Activated naive CD4-positive, alpha-beta T cell treated with anti-CD3 and anti-CD28 coated beads, Interleukin-2, amount 10 ng/mL, durations not matched to agents 7 days and 5 days (primary cell): Measurements from ENCODE around the gene SEC22C.

Experiments
- CTCF ChIA-PET: fragments of 350-600 bp; sonication (Branson Sonifier 250); formaldehyde crosslinking; loops from one replicate; lab custom pipeline; 2021; ENCODE audit warnings: antibody characterized with exemption; lab: Charles Lee
- DNase-seq: peaks from one replicate; pipeline ENCODE4 v3.0.0-alpha.2; 2020
- H3K27ac Mint-ChIP-seq: one replicate; pipeline ENCODE4 v1.8.0; 2021; ENCODE audit warnings: mild to moderate bottlenecking, moderate library complexity, mixed read lengths
- H3K27me3 Mint-ChIP-seq: one replicate; pipeline ENCODE4 v1.8.0; 2021; ENCODE audit warnings: mild to moderate bottlenecking, mixed read lengths
- H3K36me3 Mint-ChIP-seq: one replicate; pipeline ENCODE4 v1.8.0; 2021; ENCODE audit warnings: mixed read lengths
- H3K4me1 Mint-ChIP-seq: one replicate; pipeline ENCODE4 v1.8.0; 2021; ENCODE audit warnings: mixed read lengths
- H3K4me3 Mint-ChIP-seq: one replicate; pipeline ENCODE4 v1.8.0; 2021; ENCODE audit warnings: mild to moderate bottlenecking, moderate library complexity, mixed read lengths
- H3K9me3 Mint-ChIP-seq: one replicate; pipeline ENCODE4 v1.8.0; 2021; ENCODE audit warnings: mixed read lengths

Gene SEC22C

DNA sequence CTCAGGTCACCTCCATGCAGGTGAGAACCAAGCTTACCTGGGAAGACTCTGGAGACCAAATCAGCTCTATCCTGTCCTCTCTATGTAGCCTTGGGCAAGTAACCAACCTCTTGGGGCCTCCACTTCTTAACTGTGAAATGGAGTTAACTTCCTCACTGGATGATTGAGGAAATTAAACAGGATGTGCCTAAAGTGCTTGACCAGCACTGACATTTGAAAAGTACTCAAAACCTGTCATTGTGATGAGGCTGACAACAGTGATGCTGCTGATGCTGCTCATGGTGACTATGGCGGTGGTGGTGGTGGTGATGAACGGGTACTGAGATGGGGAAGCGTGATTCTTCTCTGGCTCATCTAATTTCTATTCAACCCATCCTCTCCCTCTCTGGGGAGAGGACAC is 57.0 kb downstream of the SEC22C start:
- H3K36me3 Mint-ChIP-seq, result peaks cover 59% of the 10 kb centered on the region
- no peak overlapping the region for H3K27ac Mint-ChIP-seq
- no peaks in the 10 kb centered on the region for H3K9me3 Mint-ChIP-seq
- no peaks in the 10 kb centered on the region for H3K27me3 Mint-ChIP-seq
- peaks cover 70% of the 10 kb centered on the region for H3K4me1 Mint-ChIP-seq
- H3K4me3 Mint-ChIP-seq, result no peak overlapping the region
- CTCF ChIA-PET, result interaction anchor here (0.6 to 11.6 kb wide), 3 partner anchors 12 to 277 kb away, joined by 3 to 98 read pairs (median 3); no protein-coding TSS in a partner anchor
- no peak for DNase-seq

DNA sequence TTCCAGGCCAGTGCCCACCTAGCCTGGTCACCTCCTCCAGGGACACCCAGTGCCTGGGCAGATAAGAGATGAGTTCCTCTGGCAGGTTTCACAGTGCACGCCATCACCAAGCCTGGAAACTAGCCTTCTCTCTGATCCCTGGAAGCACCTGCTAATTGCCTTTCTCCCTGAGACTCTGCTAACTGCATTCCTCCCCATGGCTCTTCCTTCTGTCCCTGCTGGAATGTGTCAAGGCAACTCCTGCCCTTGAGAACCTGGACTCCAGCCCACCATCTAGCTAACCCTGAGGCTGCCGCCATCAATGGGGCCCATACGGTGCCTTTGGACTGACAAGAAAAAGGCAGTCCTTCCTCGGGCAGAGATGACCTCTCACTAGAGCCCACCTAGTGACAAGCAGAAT is 60.9 kb downstream of the SEC22C start:
- CTCF ChIA-PET, result interaction anchor here (1.6 to 11.6 kb wide), 2 partner anchors 15 to 19 kb away, joined by 4 to 98 read pairs; partner anchors contain the start of gene VIPR1
- H3K4me1 Mint-ChIP-seq, result peaks cover 53% of the 10 kb centered on the region
- H3K9me3 Mint-ChIP-seq, result no peaks in the 10 kb centered on the region
- DNase-seq, result no peak
- H3K27ac Mint-ChIP-seq, result peak overlapping the region; percentile 47
- no peaks in the 10 kb centered on the region for H3K27me3 Mint-ChIP-seq
- peaks cover 44% of the 10 kb centered on the region for H3K36me3 Mint-ChIP-seq
- H3K4me3 Mint-ChIP-seq, result no peak overlapping the region

GRCh38 chr3:42520336-42520735 is 61.4 kb downstream of the SEC22C start:
- Mint-ChIP-seq H3K9me3 (no peaks in the 10 kb centered on the region), H3K27ac (peak overlapping the region; percentile 68), H3K4me3 (no peak overlapping the region), H3K27me3 (no peaks in the 10 kb centered on the region), H3K36me3 (peaks cover 47% of the 10 kb centered on the region), H3K4me1 (peaks cover 52% of the 10 kb centered on the region)
- no peak for DNase-seq
- CTCF ChIA-PET, result interaction anchor here (11.6 kb wide), 1 partner anchor 16 kb away, joined by 98 read pairs; no protein-coding TSS in a partner anchor

GRCh38 chr3:42519568-42519962 is 62.2 kb downstream of the SEC22C start:
- Mint-ChIP-seq H3K27me3 (no peaks in the 10 kb centered on the region), H3K36me3 (peaks cover 45% of the 10 kb centered on the region), H3K27ac (peak overlapping the region; percentile 68), H3K4me1 (peaks cover 45% of the 10 kb centered on the region), H3K4me3 (no peak overlapping the region), H3K9me3 (no peaks in the 10 kb centered on the region)
- CTCF ChIA-PET, result interaction anchor here (0.6 to 11.6 kb wide), 4 partner anchors 10 to 46 kb away, joined by 3 to 98 read pairs (median 4); no protein-coding TSS in a partner anchor
- DNase-seq, result no peak

DNA sequence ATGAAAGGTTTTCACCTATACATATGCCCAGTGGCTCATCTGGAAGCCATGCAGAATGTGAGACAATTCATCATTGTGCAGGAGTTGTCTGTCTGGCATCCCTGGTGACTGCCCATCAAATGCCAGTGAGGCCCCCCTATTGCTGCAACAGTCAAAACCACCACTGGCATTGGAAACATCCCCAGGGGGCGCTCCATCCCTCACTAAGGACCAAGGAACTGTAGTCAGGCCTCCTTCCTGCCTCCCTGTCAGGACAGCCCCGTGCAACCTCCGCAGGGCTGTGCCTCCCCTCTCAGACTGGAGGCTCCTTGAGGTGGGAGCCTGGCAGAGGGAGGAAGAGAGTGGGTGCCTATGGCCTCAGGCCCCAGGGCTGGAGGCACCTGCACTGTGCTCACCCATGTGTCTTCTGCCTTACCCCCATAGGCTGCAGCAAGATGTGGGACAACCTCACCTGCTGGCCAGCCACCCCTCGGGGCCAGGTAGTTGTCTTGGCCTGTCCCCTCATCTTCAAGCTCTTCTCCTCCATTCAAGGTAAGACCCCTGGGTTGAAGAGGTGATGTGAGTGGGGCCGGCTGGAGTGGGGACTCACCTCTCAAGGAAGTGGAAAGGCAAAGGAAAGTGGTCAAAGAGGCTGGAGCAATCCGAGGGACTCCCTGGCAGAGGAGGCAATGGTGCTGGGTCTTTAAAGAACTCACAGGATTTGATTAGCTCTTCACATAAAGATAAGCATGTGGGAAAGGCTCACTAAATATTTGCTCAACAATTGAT is 62.8 kb downstream of the SEC22C start:
- Mint-ChIP-seq H3K9me3 (no peaks in the 10 kb centered on the region), H3K4me3 (no peak overlapping the region), H3K36me3 (peaks cover 45% of the 10 kb centered on the region), H3K4me1 (peaks cover 43% of the 10 kb centered on the region), H3K27ac (no peak overlapping the region), H3K27me3 (no peaks in the 10 kb centered on the region)
- CTCF ChIA-PET, result interaction anchor here (0.6 to 11.6 kb wide), 5 partner anchors 8 to 47 kb away, joined by 3 to 98 read pairs (median 6); no protein-coding TSS in a partner anchor
- DNase-seq, result peak; percentile 65

- H3K36me3 Mint-ChIP-seq, result peaks cover 33% of the 10 kb centered on the region
- peaks cover 44% of the 10 kb centered on the region for H3K4me1 Mint-ChIP-seq
- no peak overlapping the region for H3K27ac Mint-ChIP-seq
- H3K9me3 Mint-ChIP-seq, result no peaks in the 10 kb centered on the region
- CTCF ChIA-PET, result interaction anchor here (1.1 to 11.6 kb wide), 5 partner anchors 9 to 36 kb away, joined by 3 to 98 read pairs (median 4); no protein-coding TSS in a partner anchor
- DNase-seq, result no peak
- no peak overlapping the region for H3K4me3 Mint-ChIP-seq
- H3K27me3 Mint-ChIP-seq, result no peaks in the 10 kb centered on the region
Observed at GRCh38 chr3:42517117-42517516, 64.7 kb downstream of the SEC22C start.

DNA sequence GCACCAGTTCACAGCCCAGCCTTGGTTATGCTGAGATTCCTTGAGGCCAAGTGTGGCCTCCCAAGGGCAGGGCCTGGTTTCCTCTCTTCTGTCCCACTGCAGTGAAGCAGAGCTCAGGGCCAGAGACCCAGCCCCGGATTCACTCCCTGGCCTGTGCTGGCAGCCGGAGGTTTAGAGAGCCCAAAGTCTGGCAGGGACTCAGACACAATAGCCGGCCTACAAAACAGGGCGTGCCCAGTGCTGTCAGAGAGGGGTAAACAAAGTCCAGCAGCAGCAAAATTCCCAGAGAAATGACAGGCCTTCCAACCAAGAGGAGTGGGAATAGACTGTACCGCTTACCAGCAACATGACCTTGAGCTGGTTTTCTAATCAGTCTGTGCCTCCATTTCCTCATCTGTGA is 65.3 kb downstream of the SEC22C start:
- CTCF ChIA-PET, result interaction anchor here (0.5 to 11.6 kb wide), 6 partner anchors 10 to 960 kb away, joined by 3 to 98 read pairs (median 4); no protein-coding TSS in a partner anchor
- Mint-ChIP-seq H3K4me1 (peaks cover 51% of the 10 kb centered on the region), H3K27ac (no peak overlapping the region)

GRCh38 chr3:42515976-42516375 is 65.8 kb downstream of the SEC22C start:
- peak overlapping the region; percentile 5 for H3K27ac Mint-ChIP-seq
- H3K9me3 Mint-ChIP-seq, result no peaks in the 10 kb centered on the region
- H3K4me1 Mint-ChIP-seq, result peaks cover 50% of the 10 kb centered on the region
- no peak overlapping the region for H3K4me3 Mint-ChIP-seq
- CTCF ChIA-PET, result interaction anchor here (0.5 to 11.6 kb wide), 6 partner anchors 10 to 959 kb away, joined by 3 to 98 read pairs (median 4); no protein-coding TSS in a partner anchor
- no peak for DNase-seq
- peaks cover 27% of the 10 kb centered on the region for H3K36me3 Mint-ChIP-seq
- H3K27me3 Mint-ChIP-seq, result no peaks in the 10 kb centered on the region

More for the DNA sequence above, 65.3 kb downstream of the SEC22C start:
- DNase-seq, result no peak
- Mint-ChIP-seq H3K9me3 (no peaks in the 10 kb centered on the region), H3K27me3 (no peaks in the 10 kb centered on the region), H3K36me3 (peaks cover 32% of the 10 kb centered on the region), H3K4me3 (no peak overlapping the region)

- no peak for DNase-seq
- H3K9me3 Mint-ChIP-seq, result no peaks in the 10 kb centered on the region
- peaks cover 50% of the 10 kb centered on the region for H3K4me1 Mint-ChIP-seq
- no peak overlapping the region for H3K27ac Mint-ChIP-seq
- no peaks in the 10 kb centered on the region for H3K27me3 Mint-ChIP-seq
- H3K4me3 Mint-ChIP-seq, result no peak overlapping the region
- peaks cover 25% of the 10 kb centered on the region for H3K36me3 Mint-ChIP-seq
- CTCF ChIA-PET, result interaction anchor here (1.5 to 2.1 kb wide), 2 partner anchors 10 to 34 kb away, joined by 4 to 7 read pairs; no protein-coding TSS in a partner anchor
Observed at GRCh38 chr3:42515391-42515916, 66.3 kb downstream of the SEC22C start.

GRCh38 chr3:42514876-42515275 is 66.9 kb downstream of the SEC22C start:
- DNase-seq, result no peak
- Mint-ChIP-seq H3K9me3 (no peaks in the 10 kb centered on the region), H3K27ac (peak overlapping the region; percentile 58), H3K27me3 (no peaks in the 10 kb centered on the region), H3K4me1 (peaks cover 50% of the 10 kb centered on the region), H3K4me3 (no peak overlapping the region), H3K36me3 (peaks cover 24% of the 10 kb centered on the region)
- CTCF ChIA-PET, result interaction anchor here (0.6 to 1.5 kb wide), 2 partner anchors 44 to 324 kb away, joined by 3 to 5 read pairs; no protein-coding TSS in a partner anchor

DNA sequence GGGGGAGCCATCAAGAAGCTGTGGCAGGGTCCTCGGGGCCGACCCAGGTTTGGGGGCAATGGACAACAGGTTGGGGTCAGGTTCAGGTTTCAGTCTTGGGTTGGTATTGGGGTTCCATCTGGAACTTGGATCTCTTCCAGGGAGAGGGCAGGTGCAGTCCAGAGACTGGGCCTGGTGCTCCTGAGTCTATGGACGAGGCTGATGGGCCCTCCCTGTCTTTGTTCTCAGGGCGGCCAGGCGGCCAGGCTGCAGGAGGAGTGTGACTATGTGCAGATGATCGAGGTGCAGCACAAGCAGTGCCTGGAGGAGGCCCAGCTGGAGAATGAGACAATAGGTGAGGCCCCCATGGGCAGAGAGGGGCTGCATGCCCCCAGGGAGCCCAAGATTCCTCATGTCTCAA is 68.2 kb downstream of the SEC22C start:
- Mint-ChIP-seq H3K27ac (no peak overlapping the region), H3K4me1 (peaks cover 47% of the 10 kb centered on the region), H3K27me3 (no peaks in the 10 kb centered on the region), H3K9me3 (no peaks in the 10 kb centered on the region), H3K4me3 (no peak overlapping the region), H3K36me3 (peaks cover 23% of the 10 kb centered on the region)
- no peak for DNase-seq
- CTCF ChIA-PET, result interaction anchor here (1.3 to 1.9 kb wide), 4 partner anchors 12 to 322 kb away, joined by 3 to 7 read pairs (median 4); partner anchors contain the start of gene VIPR1

DNA sequence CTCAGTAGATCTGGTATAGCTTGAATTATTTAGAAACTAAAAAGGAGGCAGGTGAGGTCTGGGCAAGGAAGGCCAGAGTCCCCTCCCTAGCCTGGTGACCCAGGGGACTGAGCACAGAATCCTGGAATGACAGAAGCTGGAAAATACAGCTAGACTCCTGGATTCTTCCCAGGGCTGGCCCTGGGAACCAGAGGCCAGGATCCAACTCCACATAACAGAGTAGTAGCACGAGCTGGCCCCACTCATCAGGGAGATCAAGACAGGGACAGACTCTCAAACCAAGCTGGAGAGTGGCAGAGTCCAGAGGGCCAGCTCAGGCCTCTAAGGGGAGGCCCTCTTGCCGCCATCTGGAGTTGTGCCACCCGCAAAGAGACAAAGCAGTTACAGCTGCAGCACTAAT is 68.6 kb downstream of the SEC22C start:
- Mint-ChIP-seq H3K27ac (no peak overlapping the region), H3K36me3 (peaks cover 23% of the 10 kb centered on the region), H3K4me1 (peaks cover 46% of the 10 kb centered on the region), H3K27me3 (no peaks in the 10 kb centered on the region), H3K9me3 (no peaks in the 10 kb centered on the region), H3K4me3 (no peak overlapping the region)
- CTCF ChIA-PET, result interaction anchor here (1.0 to 1.9 kb wide), 5 partner anchors 11 to 322 kb away, joined by 3 to 7 read pairs (median 4); partner anchors contain the start of gene VIPR1
- DNase-seq, result no peak

- no peaks in the 10 kb centered on the region for H3K27me3 Mint-ChIP-seq
- no peak overlapping the region for H3K27ac Mint-ChIP-seq
- H3K36me3 Mint-ChIP-seq, result peaks cover 23% of the 10 kb centered on the region
- H3K9me3 Mint-ChIP-seq, result no peaks in the 10 kb centered on the region
- CTCF ChIA-PET, result interaction anchor here (1.1 kb wide), 1 partner anchor 26 kb away, joined by 6 read pairs; no protein-coding TSS in a partner anchor
- H3K4me1 Mint-ChIP-seq, result peaks cover 59% of the 10 kb centered on the region
- no peak for DNase-seq
- no peak overlapping the region for H3K4me3 Mint-ChIP-seq
Observed at GRCh38 chr3:42511736-42512135, 70.0 kb downstream of the SEC22C start.

GRCh38 chr3:42511201-42511600 is 70.6 kb downstream of the SEC22C start:
- Mint-ChIP-seq H3K4me1 (peaks cover 62% of the 10 kb centered on the region), H3K27ac (no peak overlapping the region), H3K9me3 (no peaks in the 10 kb centered on the region), H3K27me3 (no peaks in the 10 kb centered on the region), H3K36me3 (peaks cover 23% of the 10 kb centered on the region), H3K4me3 (no peak overlapping the region)
- DNase-seq, result no peak
- CTCF ChIA-PET, result interaction anchor here (1.3 kb wide), 1 partner anchor 9 kb away, joined by 5 read pairs; the partner anchor contains the start of gene VIPR1
